ENCODE measurements around the gene KRT40.

KRT40 gene

GRCh38 chr17:41010441-41010840 is 26.3 kb upstream of the KRT40 start:
- DNase-seq (ENCODE audit: low read depth in 1 of 2, low spot score in 1 of 2): no peak
- Histone ChIP-seq H3K4me3 (replicated peaks; ENCODE audit: insufficient read depth, low read length) (no peak overlapping the region), H3K27ac (replicated peaks) (no peak overlapping the region), H3K27me3 (ENCODE audit: insufficient read depth, poor library complexity, severe bottlenecking) (peaks cover 2% of the 10 kb centered on the region)
- TF ChIP-seq, protein P1, sequence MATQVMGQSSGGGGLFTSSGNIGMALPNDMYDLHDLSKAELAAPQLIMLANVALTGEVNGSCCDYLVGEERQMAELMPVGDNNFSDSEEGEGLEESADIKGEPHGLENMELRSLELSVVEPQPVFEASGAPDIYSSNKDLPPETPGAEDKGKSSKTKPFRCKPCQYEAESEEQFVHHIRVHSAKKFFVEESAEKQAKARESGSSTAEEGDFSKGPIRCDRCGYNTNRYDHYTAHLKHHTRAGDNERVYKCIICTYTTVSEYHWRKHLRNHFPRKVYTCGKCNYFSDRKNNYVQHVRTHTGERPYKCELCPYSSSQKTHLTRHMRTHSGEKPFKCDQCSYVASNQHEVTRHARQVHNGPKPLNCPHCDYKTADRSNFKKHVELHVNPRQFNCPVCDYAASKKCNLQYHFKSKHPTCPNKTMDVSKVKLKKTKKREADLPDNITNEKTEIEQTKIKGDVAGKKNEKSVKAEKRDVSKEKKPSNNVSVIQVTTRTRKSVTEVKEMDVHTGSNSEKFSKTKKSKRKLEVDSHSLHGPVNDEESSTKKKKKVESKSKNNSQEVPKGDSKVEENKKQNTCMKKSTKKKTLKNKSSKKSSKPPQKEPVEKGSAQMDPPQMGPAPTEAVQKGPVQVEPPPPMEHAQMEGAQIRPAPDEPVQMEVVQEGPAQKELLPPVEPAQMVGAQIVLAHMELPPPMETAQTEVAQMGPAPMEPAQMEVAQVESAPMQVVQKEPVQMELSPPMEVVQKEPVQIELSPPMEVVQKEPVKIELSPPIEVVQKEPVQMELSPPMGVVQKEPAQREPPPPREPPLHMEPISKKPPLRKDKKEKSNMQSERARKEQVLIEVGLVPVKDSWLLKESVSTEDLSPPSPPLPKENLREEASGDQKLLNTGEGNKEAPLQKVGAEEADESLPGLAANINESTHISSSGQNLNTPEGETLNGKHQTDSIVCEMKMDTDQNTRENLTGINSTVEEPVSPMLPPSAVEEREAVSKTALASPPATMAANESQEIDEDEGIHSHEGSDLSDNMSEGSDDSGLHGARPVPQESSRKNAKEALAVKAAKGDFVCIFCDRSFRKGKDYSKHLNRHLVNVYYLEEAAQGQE (IDR thresholded peaks at IDR 0.05; ENCODE audit: insufficient replicate concordance, low read depth): no peak
- TF ChIP-seq POLR2AphosphoS5 (IDR thresholded peaks at IDR 0.05; ENCODE audit: low read depth): no peak
- TF ChIP-seq SPI1 (IDR thresholded peaks at IDR 0.05; ENCODE audit: borderline replicate concordance, low read depth): no peak
- no peak for TF ChIP-seq GABPA (IDR thresholded peaks at IDR 0.05; ENCODE audit: low read depth)
- no peak for TF ChIP-seq CTCF (IDR thresholded peaks at IDR 0.05; ENCODE audit: insufficient read depth, low read length)

GRCh38 chr17:41009936-41010335 is 25.8 kb upstream of the KRT40 start:
- TF ChIP-seq GABPA (IDR thresholded peaks at IDR 0.05; ENCODE audit: low read depth) (no peak), POLR2AphosphoS5 (IDR thresholded peaks at IDR 0.05; ENCODE audit: low read depth) (no peak), CTCF (IDR thresholded peaks at IDR 0.05; ENCODE audit: insufficient read depth, low read length) (no peak), SPI1 (IDR thresholded peaks at IDR 0.05; ENCODE audit: borderline replicate concordance, low read depth) (no peak)
- TF ChIP-seq, protein P1 (IDR thresholded peaks at IDR 0.05; ENCODE audit: insufficient replicate concordance, low read depth): no peak
- H3K4me3 ChIP-seq (replicated peaks; ENCODE audit: insufficient read depth, low read length): no peak overlapping the region
- H3K27ac ChIP-seq (replicated peaks): no peak overlapping the region
- peaks cover 2% of the 10 kb centered on the region for H3K27me3 ChIP-seq (ENCODE audit: insufficient read depth, poor library complexity, severe bottlenecking)
- no peak for DNase-seq (ENCODE audit: low read depth in 1 of 2, low spot score in 1 of 2)

- TF ChIP-seq CTCF (IDR thresholded peaks at IDR 0.05; ENCODE audit: insufficient read depth, low read length): no peak
- no peak for TF ChIP-seq SPI1 (IDR thresholded peaks at IDR 0.05; ENCODE audit: borderline replicate concordance, low read depth)
- TF ChIP-seq, protein P1 (IDR thresholded peaks at IDR 0.05; ENCODE audit: insufficient replicate concordance, low read depth): no peak
- no peak for TF ChIP-seq POLR2AphosphoS5 (IDR thresholded peaks at IDR 0.05; ENCODE audit: low read depth)
- no peak for TF ChIP-seq GABPA (IDR thresholded peaks at IDR 0.05; ENCODE audit: low read depth)
- H3K27ac ChIP-seq (replicated peaks): no peak overlapping the region
- H3K4me3 ChIP-seq (replicated peaks; ENCODE audit: insufficient read depth, low read length): no peak overlapping the region
- H3K27me3 ChIP-seq (ENCODE audit: insufficient read depth, poor library complexity, severe bottlenecking): peaks cover 2% of the 10 kb centered on the region
- DNase-seq (ENCODE audit: low read depth in 1 of 2, low spot score in 1 of 2): no peak
Measured at GRCh38 chr17:41009301-41009760, 25.2 kb upstream of the KRT40 start.

All from HL-60 (cell line).